Heart left ventricle (tissue), 16 donors: ENCODE data around the gene HK2. TPM values are rescaled to one million over a fixed set of nuclear protein-coding genes. Genes with fewer than 3 reads are reported as not detected.
"Not testable (repeated sequence)": the region's sequence is repeated elsewhere in the genome, so short reads cannot be mapped to it uniquely, and the experiment has no call there.

ENCODE experiments used
- ATAC-seq, 4 donors: fragments of 200-7000 bp; cut with Tn5 transposase; one replicate each; pipeline ENCODE4 v1.9.1; 2020 to 2022; ENCODE audit warnings: moderate library complexity in 4 of 4, mild to moderate bottlenecking in 3 of 4, moderate number of reproducible peaks in 1 of 4
- DNase-seq, 5 donors: peaks; one replicate each; pipeline ENCODE4 v3.0.0-alpha.2; 2020
- H3K27ac ChIP-seq, 12 donors: fragments of 200-600 bp; sonication (generic) in 4 of 12; one replicate each; pipeline versions ENCODE4 v1.5.0 to v1.8.0; 2016 to 2022; ENCODE audit warnings: mild to moderate bottlenecking in 2 of 12
- H3K27me3 ChIP-seq, 9 donors: fragments of 200-600 bp; sonication (generic) in 2 of 9; one replicate each; pipeline versions ENCODE4 v1.5.1 to v1.8.0; 2016 to 2022; ENCODE audit warnings: mild to moderate bottlenecking in 3 of 9
- H3K36me3 ChIP-seq, 9 donors: fragments of 200-600 bp; sonication (generic) in 2 of 9; one replicate each; pipeline versions ENCODE4 v1.5.0 to v1.8.0; 2018 to 2022; ENCODE audit warnings: mild to moderate bottlenecking in 2 of 9
- H3K4me1 ChIP-seq, 12 donors: fragments of 200-600 bp; sonication (generic) in 4 of 12; one replicate each; pipeline versions ENCODE4 v1.5.0 to v1.8.0; 2016 to 2022; ENCODE audit warnings: mild to moderate bottlenecking in 3 of 12
- H3K4me3 ChIP-seq, 12 donors: fragments of 200-600 bp; sonication (generic) in 4 of 12; one replicate each; pipeline versions ENCODE4 v1.5.0 to v1.8.0; 2017 to 2022; ENCODE audit warnings: mild to moderate bottlenecking in 9 of 12, moderate library complexity in 4 of 12
- H3K9me3 ChIP-seq, 12 donors: fragments of 200-600 bp; sonication (generic) in 4 of 12; one replicate each; pipeline versions ENCODE4 v1.5.0 to v1.8.0; 2016 to 2022; ENCODE audit warnings: mild to moderate bottlenecking in 1 of 12
- CTCF ChIP-seq, 12 donors: fragments of 200-600 bp; sonication (generic) in 4 of 12; IDR thresholded peaks; one replicate each; pipeline versions ENCODE4 v1.5.0 to v1.8.0; 2018 to 2022; ENCODE audit warnings: antibody characterized with exemption in 12 of 12, mild to moderate bottlenecking in 5 of 12
- POLR2A ChIP-seq, 2 donors: fragments of 450-650 bp; IDR thresholded peaks; one replicate each; pipeline ENCODE4 v1.6.1; 2017; ENCODE audit warnings: antibody characterized with exemption in 2 of 2, mild to moderate bottlenecking in 2 of 2, moderate library complexity in 2 of 2
- WGBS, 4 donors: extraction: QIAGEN DNeasy Blood & Tissue Kit in 2 of 4; methylation state at CpG; one replicate each; pipeline versions ENCODE4 v1.1.5 to v1.1.7; 2013 to 2018; 5-methylcytosine and 5-hydroxymethylcytosine counted together
- intact Hi-C, 10 donors: fragments of 100-400 bp; cut with DNase I; formaldehyde crosslinking; loops; one replicate each; pipeline versions ENCODE4 v1.11.1 to v1.14.2; 2022
- polyA plus RNA-seq, 2 donors: library from polyadenylated mRNA; stranded (reverse); fragments of 200-250 nt; gene quantifications; one replicate each; pipeline ENCODE4 v1.2.3, GENCODE V29; 2013
- total RNA-seq, 9 donors: library from RNA; depleted of rRNA in 2 of 9; stranded (reverse); fragments of >200 nt in 2 of 9; fragmentation: NEBNext Ultra II Directional in 3 of 9; extraction: Animal tissue kit (Norgen Biotek cat#: 25700) in 3 of 9; gene quantifications; one replicate each; pipeline versions ENCODE4 v1.1.0 to v1.2.4, GENCODE V29; 2016 to 2023
- donor health status: ischemic (EF 13 %, LVEDD 7.1; RV severe dilation, severe dysfunction).
- donor health status: healthy with polysubstance abuse.
- donor health status: DM: no; HTN: yes; CAD: no.
- donor health status: DM: no; HTN: no; CAD: no.
- donor health status: ischemic (EF 25% LVEDD 6.9; RV normal size, moderate dysfunction).
- donor health status: ischemic (EF 25% LVEDD 5.7; RV mildly dilated, moderate dysfunction).
- donor health status: healthy.
- donor health status: DM: yes; HTN: yes; CAD: no.
- donor health status: ischemic (EF 35%, LVEDD 5.7; RV mildly dilated, moderate dysfunction).
- donor health status: nonischemic (EF 11% LVEDD 7.7; RV severe dilation, severe dysfunction).
- donor health status: DM: yes; HTN: yes; CAD: no.
- donor health status: PGD.
- donor health status: ischemic (EF 29% LVEDD 5.4; RV normal size, mild dysfunction).
- donor health status: nonischemic (EF 23%, LVEDD 6.1; RV moderate dilation, normal function).

Gene HK2
- total and polyA plus RNA-seq, 11 donors: 1.9 to 31.5 (median 16.3) TPM

- intact Hi-C loops: no loop called here
- WGBS, 4 donors: 79 to 88% (median 87%) methylated on average over 3 of the region's 3 CpGs
- H3K27ac ChIP-seq: no peak overlapping the region
- ATAC-seq (no peak), DNase-seq (no peak)
- TF ChIP-seq POLR2A (IDR thresholded peaks at IDR 0.05) (no peak), CTCF (IDR thresholded peaks at IDR 0.05) (no peak)
- H3K4me1 ChIP-seq: no peaks in the 10 kb centered on the region
- H3K36me3 ChIP-seq: no peaks in the 10 kb centered on the region
- H3K27me3 ChIP-seq: peaks cover 0 to 3% (median 0%) of the 10 kb centered on the region in 9 donors
- no peak overlapping the region for H3K4me3 ChIP-seq
- H3K9me3 ChIP-seq: no peaks in the 10 kb centered on the region
Observed at GRCh38 chr2:74902281-74902860, 68.4 kb downstream of the HK2 start.

- Histone ChIP-seq H3K27me3 (peaks cover 0 to 37% (median 15%) of the 10 kb centered on the region in 9 donors), H3K9me3 (no peaks in the 10 kb centered on the region), H3K27ac (no peak overlapping the region), H3K36me3 (no peaks in the 10 kb centered on the region), H3K4me1 (peaks cover 0 to 4% (median 0%) of the 10 kb centered on the region in 12 donors), H3K4me3 (no peak overlapping the region)
- intact Hi-C loops: no loop called here
- 93 to 98% (median 95%) methylated on average over 5 of the region's 5 CpGs for WGBS, 4 donors
- DNase-seq (no peak), ATAC-seq (no peak)
- TF ChIP-seq POLR2A (IDR thresholded peaks at IDR 0.05) (no peak), CTCF (IDR thresholded peaks at IDR 0.05) (no peak)
Observed at GRCh38 chr2:74906395-74906794, 72.5 kb downstream of the HK2 start.

GRCh38 chr2:74907560-74907959 lies 73.6 kb downstream of the HK2 start:
- H3K27me3 ChIP-seq: peaks cover 0 to 48% (median 15%) of the 10 kb centered on the region in 9 donors
- H3K4me1 ChIP-seq, intact Hi-C loops, H3K27ac ChIP-seq, H3K9me3 ChIP-seq, H3K36me3 ChIP-seq, H3K4me3 ChIP-seq, ATAC-seq, DNase-seq: not testable (repeated sequence)
- WGBS, 4 donors: 80 to 84% (median 82%) methylated on average over 5 of the region's 5 CpGs

GRCh38 chr2:74908748-74909444 lies 75.0 kb downstream of the HK2 start:
- ATAC-seq (no peak), DNase-seq (no peak)
- Histone ChIP-seq H3K9me3 (no peaks in the 10 kb centered on the region), H3K4me1 (peaks cover 0 to 4% (median 0%) of the 10 kb centered on the region in 12 donors), H3K27ac (no peak overlapping the region), H3K4me3 (no peak overlapping the region), H3K36me3 (no peaks in the 10 kb centered on the region), H3K27me3 (peaks cover 0 to 54% (median 15%) of the 10 kb centered on the region in 9 donors)
- TF ChIP-seq POLR2A (IDR thresholded peaks at IDR 0.05): no peak
- TF ChIP-seq CTCF (IDR thresholded peaks at IDR 0.05): no peak
- 32 to 44% (median 36%) methylated on average over 29 to 31 of the region's 31 CpGs for WGBS, 4 donors
- intact Hi-C loops: no loop called here
